ENCODE measurements around the gene GNA14.

- TF ChIP-seq, protein P1, sequence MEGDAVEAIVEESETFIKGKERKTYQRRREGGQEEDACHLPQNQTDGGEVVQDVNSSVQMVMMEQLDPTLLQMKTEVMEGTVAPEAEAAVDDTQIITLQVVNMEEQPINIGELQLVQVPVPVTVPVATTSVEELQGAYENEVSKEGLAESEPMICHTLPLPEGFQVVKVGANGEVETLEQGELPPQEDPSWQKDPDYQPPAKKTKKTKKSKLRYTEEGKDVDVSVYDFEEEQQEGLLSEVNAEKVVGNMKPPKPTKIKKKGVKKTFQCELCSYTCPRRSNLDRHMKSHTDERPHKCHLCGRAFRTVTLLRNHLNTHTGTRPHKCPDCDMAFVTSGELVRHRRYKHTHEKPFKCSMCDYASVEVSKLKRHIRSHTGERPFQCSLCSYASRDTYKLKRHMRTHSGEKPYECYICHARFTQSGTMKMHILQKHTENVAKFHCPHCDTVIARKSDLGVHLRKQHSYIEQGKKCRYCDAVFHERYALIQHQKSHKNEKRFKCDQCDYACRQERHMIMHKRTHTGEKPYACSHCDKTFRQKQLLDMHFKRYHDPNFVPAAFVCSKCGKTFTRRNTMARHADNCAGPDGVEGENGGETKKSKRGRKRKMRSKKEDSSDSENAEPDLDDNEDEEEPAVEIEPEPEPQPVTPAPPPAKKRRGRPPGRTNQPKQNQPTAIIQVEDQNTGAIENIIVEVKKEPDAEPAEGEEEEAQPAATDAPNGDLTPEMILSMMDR (conservative IDR thresholded peaks at IDR 0.05; ENCODE audit: low read depth in 2 of 2): no peak
- TF ChIP-seq EZH2 (IDR thresholded peaks at IDR 0.05; ENCODE audit: low read depth, unreplicated experiment) (no peak), EZH2phosphoT487 (IDR thresholded peaks at IDR 0.05; ENCODE audit: unreplicated experiment) (no peak), POLR2AphosphoS5 (IDR thresholded peaks at IDR 0.05; ENCODE audit: low read depth) (no peak), ZNF462 (CRISPR knock-in tag; IDR thresholded peaks at IDR 0.05) (no peak)
- TF ChIP-seq, protein P2, sequence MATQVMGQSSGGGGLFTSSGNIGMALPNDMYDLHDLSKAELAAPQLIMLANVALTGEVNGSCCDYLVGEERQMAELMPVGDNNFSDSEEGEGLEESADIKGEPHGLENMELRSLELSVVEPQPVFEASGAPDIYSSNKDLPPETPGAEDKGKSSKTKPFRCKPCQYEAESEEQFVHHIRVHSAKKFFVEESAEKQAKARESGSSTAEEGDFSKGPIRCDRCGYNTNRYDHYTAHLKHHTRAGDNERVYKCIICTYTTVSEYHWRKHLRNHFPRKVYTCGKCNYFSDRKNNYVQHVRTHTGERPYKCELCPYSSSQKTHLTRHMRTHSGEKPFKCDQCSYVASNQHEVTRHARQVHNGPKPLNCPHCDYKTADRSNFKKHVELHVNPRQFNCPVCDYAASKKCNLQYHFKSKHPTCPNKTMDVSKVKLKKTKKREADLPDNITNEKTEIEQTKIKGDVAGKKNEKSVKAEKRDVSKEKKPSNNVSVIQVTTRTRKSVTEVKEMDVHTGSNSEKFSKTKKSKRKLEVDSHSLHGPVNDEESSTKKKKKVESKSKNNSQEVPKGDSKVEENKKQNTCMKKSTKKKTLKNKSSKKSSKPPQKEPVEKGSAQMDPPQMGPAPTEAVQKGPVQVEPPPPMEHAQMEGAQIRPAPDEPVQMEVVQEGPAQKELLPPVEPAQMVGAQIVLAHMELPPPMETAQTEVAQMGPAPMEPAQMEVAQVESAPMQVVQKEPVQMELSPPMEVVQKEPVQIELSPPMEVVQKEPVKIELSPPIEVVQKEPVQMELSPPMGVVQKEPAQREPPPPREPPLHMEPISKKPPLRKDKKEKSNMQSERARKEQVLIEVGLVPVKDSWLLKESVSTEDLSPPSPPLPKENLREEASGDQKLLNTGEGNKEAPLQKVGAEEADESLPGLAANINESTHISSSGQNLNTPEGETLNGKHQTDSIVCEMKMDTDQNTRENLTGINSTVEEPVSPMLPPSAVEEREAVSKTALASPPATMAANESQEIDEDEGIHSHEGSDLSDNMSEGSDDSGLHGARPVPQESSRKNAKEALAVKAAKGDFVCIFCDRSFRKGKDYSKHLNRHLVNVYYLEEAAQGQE (IDR thresholded peaks at IDR 0.05; ENCODE audit: unreplicated experiment): no peak
Measured at GRCh38 chr9:77386187-77386586, 261.9 kb downstream of the GNA14 start.

Data from GM23338 (cell line).